Stimulated activated CD8-positive, alpha-beta memory T cell treated with anti-CD3 and anti-CD28 coated beads, Interleukin-4, amount 100 ng/mL, for 48 hours (primary cell): Measurements from ENCODE around the gene SNCAIP.

ENCODE experiments used
- DNase-seq: peaks from one replicate; pipeline ENCODE4 v3.0.0-alpha.2; 2020

The SNCAIP gene

GRCh38 chr5:122311961-122312590 lies at the start of gene SNCAIP:
SNCAIP (plus strand) TSS chr5:122312237; CDS start chr5:122391135, 78,898 bp downstream.
- DNase-seq: no peak

DNA sequence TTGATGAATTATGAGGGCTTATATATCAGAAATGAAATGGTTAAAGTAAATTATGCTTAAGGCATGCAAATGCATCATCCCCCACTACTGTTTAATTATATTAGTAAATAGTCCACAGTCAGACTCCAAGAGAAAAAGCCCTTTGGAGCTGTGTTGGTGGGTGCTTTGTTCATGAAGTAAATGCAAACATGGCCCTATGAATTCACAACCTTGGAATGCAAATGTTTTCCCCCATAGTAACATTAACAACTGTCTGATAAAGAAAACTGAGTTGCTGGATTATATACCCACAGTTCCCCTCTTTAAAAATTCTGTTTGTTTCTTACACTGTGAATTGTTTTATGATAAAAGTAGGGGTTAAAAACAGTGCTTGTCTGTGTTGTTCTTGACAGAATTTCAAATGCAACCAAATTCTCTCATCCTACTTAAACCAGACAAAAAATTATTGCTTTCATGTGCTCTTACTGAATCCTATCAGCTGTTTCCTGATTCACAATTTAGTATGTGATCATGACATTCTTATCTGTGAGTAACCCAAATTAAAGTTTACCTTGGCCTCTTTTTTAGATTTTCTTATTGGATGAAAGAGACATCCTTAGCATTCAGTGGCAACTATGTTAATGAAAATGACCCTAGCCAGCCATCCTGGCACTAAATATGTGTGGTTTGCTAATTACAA lies 48.5 kb upstream of the SNCAIP start:
- DNase-seq: no peak

DNA sequence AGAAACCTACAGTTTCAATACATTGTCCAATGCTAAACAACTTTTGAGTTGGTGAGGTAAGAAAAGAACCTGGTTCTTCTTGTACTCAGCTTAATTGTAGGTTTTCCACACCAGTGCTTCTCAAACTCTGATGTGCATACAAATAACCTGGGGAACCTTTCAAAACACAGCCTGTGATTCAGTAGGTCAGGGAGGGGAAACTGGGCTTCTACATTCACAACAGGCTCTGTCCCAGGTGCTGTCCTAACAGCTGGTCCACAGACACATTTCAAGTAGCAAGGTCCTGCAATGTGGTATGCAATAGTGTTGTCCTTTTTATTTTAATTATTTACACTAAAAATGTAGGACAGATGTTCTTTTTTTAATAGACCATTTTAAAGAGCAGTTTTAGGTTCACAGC lies 47.4 kb upstream of the SNCAIP start:
- no peak for DNase-seq

DNA sequence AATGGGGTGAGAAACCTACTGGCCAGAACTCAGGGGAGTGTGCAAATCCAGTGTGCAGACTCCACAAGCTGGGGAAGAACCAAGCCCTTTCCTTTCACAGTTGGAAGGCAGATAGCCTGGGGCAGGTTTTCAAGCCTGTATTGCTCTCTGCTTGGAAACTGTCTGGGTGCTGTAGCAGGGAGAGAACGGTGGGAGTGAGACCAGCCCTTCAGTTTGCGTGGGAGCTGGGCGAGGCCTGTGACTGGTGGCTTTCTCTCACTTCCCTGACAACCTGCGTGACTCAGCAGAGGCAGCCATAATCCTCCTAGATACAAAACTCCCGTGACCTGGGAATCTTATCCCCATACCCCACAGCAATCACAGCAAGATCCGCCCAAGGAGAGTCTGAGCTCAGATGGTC lies 44.9 kb upstream of the SNCAIP start:
- DNase-seq: no peak

GRCh38 chr5:122273696-122274095 lies 38.3 kb upstream of the SNCAIP start:
- no peak for DNase-seq

GRCh38 chr5:122283592-122283991 lies 28.4 kb upstream of the SNCAIP start:
- DNase-seq: no peak

DNA sequence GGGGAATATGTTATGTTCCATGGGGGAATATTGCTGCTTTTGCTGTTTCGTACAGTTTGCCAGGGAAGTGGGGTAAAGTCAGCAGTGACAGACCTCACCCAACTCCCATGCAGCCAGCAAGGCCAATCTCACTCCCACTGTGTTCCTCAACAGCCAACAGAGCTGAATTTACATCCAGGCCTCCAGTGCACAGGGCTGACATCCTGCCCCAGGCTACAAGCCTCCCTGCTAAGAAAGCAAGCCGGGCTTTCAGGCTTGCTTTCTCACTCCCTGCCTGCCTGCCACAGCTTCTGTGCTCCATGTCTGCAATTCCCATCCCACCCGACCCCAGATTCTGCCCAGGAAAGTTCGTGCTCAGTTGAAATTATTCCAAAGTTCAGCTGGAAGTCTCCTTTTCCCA lies 25.5 kb upstream of the SNCAIP start:
- DNase-seq: no peak

DNA sequence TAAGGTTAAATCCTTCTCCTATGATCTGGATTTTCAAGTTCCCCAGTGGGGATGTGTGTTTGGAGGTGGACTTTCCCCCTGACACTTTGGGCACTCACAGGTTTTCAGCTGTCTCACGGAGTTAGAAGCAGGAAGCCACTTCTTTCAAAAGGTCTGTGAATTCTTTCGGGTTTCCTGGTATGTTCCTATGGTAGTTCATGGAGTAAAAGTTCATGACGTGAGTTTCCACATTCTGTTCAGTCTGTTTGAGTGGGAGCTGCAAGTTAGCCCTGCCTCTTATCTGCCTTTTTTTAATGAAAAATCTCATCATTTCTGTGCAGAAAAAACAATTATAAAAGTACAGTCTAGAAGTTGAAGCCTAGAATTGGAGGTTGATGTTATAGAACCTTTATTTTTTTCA lies 24.9 kb upstream of the SNCAIP start:
- DNase-seq: no peak

GRCh38 chr5:122291000-122291901 lies 20.8 kb upstream of the SNCAIP start:
- DNase-seq: no peak

DNA sequence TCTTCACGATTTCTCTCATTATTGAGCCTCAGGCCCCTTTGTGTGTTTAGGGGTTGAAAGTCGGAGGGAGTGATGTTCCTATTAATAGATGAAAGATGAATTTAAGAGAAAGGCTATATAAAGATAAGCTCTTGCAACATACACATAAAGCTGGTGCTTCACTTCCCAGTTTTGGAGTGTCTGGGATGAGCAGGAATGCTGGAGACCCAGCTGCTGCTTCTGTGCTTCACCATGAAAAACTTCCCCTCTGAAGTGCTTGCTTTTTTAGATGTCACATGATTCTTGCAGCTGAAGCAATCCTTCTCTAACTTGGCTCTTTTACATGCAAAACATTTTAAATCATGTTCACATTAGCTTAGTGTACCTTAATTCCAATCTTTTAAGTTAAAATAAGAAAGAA lies 19.7 kb upstream of the SNCAIP start:
- no peak for DNase-seq

- no peak for DNase-seq
Measured at GRCh38 chr5:122295138-122295537, 16.9 kb upstream of the SNCAIP start.

- DNase-seq: no peak
Measured at GRCh38 chr5:122296871-122297270, 15.2 kb upstream of the SNCAIP start.

DNA sequence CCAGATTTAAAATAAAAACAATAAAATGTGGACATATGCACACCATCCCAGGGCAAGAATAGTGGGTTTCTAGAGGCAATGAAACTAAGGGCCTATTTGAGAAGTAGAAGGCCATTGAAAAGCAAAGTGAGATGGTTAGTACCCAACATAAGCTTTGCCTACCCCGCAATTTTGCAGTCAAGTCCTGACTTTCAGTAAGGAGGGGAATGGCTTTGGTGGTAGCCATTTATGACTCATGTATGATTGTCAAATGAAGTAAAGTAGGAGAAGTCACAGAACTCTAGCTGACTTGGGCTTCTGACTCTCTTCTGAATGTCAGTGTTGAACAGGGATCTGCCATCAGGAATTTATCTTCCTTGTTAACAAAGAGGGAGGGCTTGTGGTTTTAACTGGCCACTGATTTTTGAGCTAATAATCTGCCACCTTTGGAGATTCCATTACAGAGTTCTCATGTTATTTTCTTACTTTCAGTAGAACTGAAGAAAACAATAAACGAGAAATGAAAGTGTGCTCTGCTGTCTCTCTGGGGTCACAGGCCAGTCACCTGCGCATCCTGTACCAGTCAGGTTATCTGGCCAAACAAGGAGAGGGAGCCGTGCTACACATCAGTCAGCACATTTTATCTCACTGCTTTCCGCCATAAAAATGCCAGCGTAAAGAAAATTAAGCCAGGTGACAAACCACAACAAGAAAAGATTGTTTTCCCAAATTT lies 14.3 kb upstream of the SNCAIP start:
- DNase-seq: no peak

GRCh38 chr5:122300374-122300773 lies 11.7 kb upstream of the SNCAIP start:
- DNase-seq: no peak

- no peak for DNase-seq
Measured at GRCh38 chr5:122301016-122301415, 11.0 kb upstream of the SNCAIP start.

GRCh38 chr5:122304471-122305215 lies 7.4 kb upstream of the SNCAIP start:
- no peak for DNase-seq

GRCh38 chr5:122306461-122306860 lies 5.6 kb upstream of the SNCAIP start:
- DNase-seq: no peak

DNA sequence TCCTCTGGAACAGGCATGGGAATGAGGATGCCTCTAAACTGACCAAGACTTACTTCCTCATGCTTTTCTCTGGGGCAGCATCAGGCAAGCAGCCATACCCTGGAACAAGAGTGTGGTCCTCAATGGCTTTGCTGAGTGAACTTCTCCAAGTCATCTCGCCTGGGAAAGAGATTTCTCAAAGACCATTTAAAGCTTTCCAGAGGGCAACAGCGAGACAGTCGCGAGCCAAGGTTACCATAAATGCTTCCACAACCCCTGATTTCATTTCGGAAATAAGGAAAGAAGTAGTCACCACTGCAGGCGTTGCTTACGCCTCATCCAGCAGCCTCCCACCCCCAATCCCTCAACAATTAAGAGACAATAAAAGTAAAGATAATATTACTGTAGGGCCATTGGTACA lies 1.1 kb upstream of the SNCAIP start:
- DNase-seq: no peak

DNA sequence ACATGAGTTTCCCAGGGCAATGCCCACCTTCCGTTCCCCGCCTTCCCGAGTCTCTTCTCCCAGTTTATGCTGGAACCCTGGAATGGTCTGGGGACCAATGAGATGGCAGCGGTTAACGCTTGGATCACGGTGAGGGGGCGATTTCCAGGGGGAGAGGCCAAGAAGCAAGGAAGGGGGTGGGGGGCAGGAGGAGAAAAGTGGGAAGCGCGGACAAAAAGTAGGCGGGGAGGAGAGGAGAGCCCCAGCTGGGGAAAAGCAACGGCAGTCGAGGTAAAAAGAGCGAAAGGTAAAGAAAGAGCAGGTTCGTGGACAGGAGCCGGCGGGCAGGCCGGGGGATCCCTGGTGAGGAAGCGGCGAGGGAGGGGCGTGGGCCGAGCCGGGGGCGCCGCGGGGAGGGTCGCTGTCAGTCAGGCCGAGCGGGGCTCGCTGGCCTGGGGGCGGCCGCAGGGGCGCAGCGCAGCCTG lies 508 bp upstream of the SNCAIP start:
- no peak for DNase-seq

- DNase-seq: no peak
Measured at GRCh38 chr5:122312591-122313406, 762 bp downstream of the SNCAIP start.

- no peak for DNase-seq
Measured at GRCh38 chr5:122314036-122314435, 2.0 kb downstream of the SNCAIP start.
